Stimulated activated effector memory CD8-positive, alpha-beta T cell treated with anti-CD3 and anti-CD28 coated beads, Interleukin-12 subunit alpha, Interleukin-12 subunit beta, amount 100 ng/mL, for 72 hours (primary cell): ENCODE data around the gene ITIH3.
A peak's percentile ranks its signal among the peaks of the same experiment; 100 is the strongest.

Experiments
- ATAC-seq: fragments of 150-1000 bp; cut with Tn5 transposase; 2 replicates; pipeline ENCODE4 v1.10.0; 2021
- DNase-seq, 2 donors: peaks; one replicate each; pipeline ENCODE4 v3.0.0; 2021 to 2022; ENCODE audit warnings: low spot score in 2 of 2
- H3K27ac Mint-ChIP-seq: one replicate; pipeline ENCODE4 v1.8.0; 2022; ENCODE audit warnings: mild to moderate bottlenecking, mixed read lengths
- H3K36me3 Mint-ChIP-seq: one replicate; pipeline ENCODE4 v1.8.0; 2022; ENCODE audit warnings: mild to moderate bottlenecking, mixed read lengths
- H3K4me1 Mint-ChIP-seq: one replicate; pipeline ENCODE4 v1.8.0; 2022; ENCODE audit warnings: mixed read lengths
- H3K4me3 Mint-ChIP-seq: one replicate; pipeline ENCODE4 v1.8.0; 2022; ENCODE audit warnings: mild to moderate bottlenecking, mixed read lengths
- H3K9me3 Mint-ChIP-seq: one replicate; pipeline ENCODE4 v1.8.0; 2022; ENCODE audit warnings: mixed read lengths

Gene ITIH3

GRCh38 chr3:52787672-52788625 lies 6.6 kb upstream of the ITIH3 start:
- Mint-ChIP-seq H3K27ac (no peak overlapping the region), H3K36me3 (no peaks in the 10 kb centered on the region), H3K9me3 (no peaks in the 10 kb centered on the region), H3K4me1 (peaks cover 4% of the 10 kb centered on the region), H3K4me3 (no peak overlapping the region)
- DNase-seq (no peak), ATAC-seq (no peak)

GRCh38 chr3:52788890-52789745 lies 5.5 kb upstream of the ITIH3 start:
- Mint-ChIP-seq H3K4me3 (no peak overlapping the region), H3K9me3 (no peaks in the 10 kb centered on the region), H3K4me1 (peaks cover 4% of the 10 kb centered on the region), H3K27ac (peak overlapping the region; percentile 38), H3K36me3 (no peaks in the 10 kb centered on the region)
- DNase-seq = no peak
- ATAC-seq = no peak

- H3K27ac Mint-ChIP-seq = peak overlapping the region; percentile 38
- no peak for ATAC-seq
Observed at GRCh38 chr3:52789746-52790040, 4.9 kb upstream of the ITIH3 start.

GRCh38 chr3:52790337-52790736 lies 4.3 kb upstream of the ITIH3 start:
- DNase-seq = no peak
- H3K4me1 Mint-ChIP-seq = peaks cover 4% of the 10 kb centered on the region
- H3K9me3 Mint-ChIP-seq = no peaks in the 10 kb centered on the region
- H3K27ac Mint-ChIP-seq = no peak overlapping the region
- ATAC-seq = no peak
- no peaks in the 10 kb centered on the region for H3K36me3 Mint-ChIP-seq
- no peak overlapping the region for H3K4me3 Mint-ChIP-seq

More at GRCh38 chr3:52789746-52790040, 4.9 kb upstream of the ITIH3 start:
- H3K9me3 Mint-ChIP-seq = no peaks in the 10 kb centered on the region
- no peak for DNase-seq
- peaks cover 4% of the 10 kb centered on the region for H3K4me1 Mint-ChIP-seq
- H3K36me3 Mint-ChIP-seq = no peaks in the 10 kb centered on the region
- no peak overlapping the region for H3K4me3 Mint-ChIP-seq

- no peak for ATAC-seq
- Mint-ChIP-seq H3K9me3 (no peaks in the 10 kb centered on the region), H3K36me3 (no peaks in the 10 kb centered on the region), H3K4me1 (peaks cover 4% of the 10 kb centered on the region), H3K4me3 (no peak overlapping the region), H3K27ac (no peak overlapping the region)
- DNase-seq = no peak
Observed at GRCh38 chr3:52790741-52791140, 3.9 kb upstream of the ITIH3 start.

- H3K4me1 Mint-ChIP-seq = peaks cover 4% of the 10 kb centered on the region
- no peaks in the 10 kb centered on the region for H3K9me3 Mint-ChIP-seq
- ATAC-seq (no peak), DNase-seq (no peak)
- H3K36me3 Mint-ChIP-seq = no peaks in the 10 kb centered on the region
- no peak overlapping the region for H3K4me3 Mint-ChIP-seq
- no peak overlapping the region for H3K27ac Mint-ChIP-seq
Observed at GRCh38 chr3:52791366-52791765, 3.2 kb upstream of the ITIH3 start.

- H3K27ac Mint-ChIP-seq = no peak overlapping the region
- DNase-seq = no peak
- H3K9me3 Mint-ChIP-seq = no peaks in the 10 kb centered on the region
- peaks cover 4% of the 10 kb centered on the region for H3K4me1 Mint-ChIP-seq
- H3K36me3 Mint-ChIP-seq = no peaks in the 10 kb centered on the region
- no peak overlapping the region for H3K4me3 Mint-ChIP-seq
- no peak for ATAC-seq
Observed at GRCh38 chr3:52791928-52792327, 2.7 kb upstream of the ITIH3 start.

- peaks cover 1% of the 10 kb centered on the region for H3K4me1 Mint-ChIP-seq
- ATAC-seq = no peak
- H3K4me3 Mint-ChIP-seq = no peak overlapping the region
- H3K36me3 Mint-ChIP-seq = no peaks in the 10 kb centered on the region
- no peak for DNase-seq
- H3K9me3 Mint-ChIP-seq = no peaks in the 10 kb centered on the region
- H3K27ac Mint-ChIP-seq = no peak overlapping the region
Observed at GRCh38 chr3:52792413-52792812, 2.2 kb upstream of the ITIH3 start.

- DNase-seq (no peak), ATAC-seq (no peak)
- no peak overlapping the region for H3K4me3 Mint-ChIP-seq
- H3K27ac Mint-ChIP-seq = no peak overlapping the region
- H3K36me3 Mint-ChIP-seq = no peaks in the 10 kb centered on the region
- no peaks in the 10 kb centered on the region for H3K4me1 Mint-ChIP-seq
- H3K9me3 Mint-ChIP-seq = no peaks in the 10 kb centered on the region
Observed at GRCh38 chr3:52792961-52793695, 1.5 kb upstream of the ITIH3 start.

GRCh38 chr3:52793702-52794611 lies 639 bp upstream of the ITIH3 start:
- Mint-ChIP-seq H3K9me3 (no peaks in the 10 kb centered on the region), H3K36me3 (no peaks in the 10 kb centered on the region), H3K27ac (no peak overlapping the region), H3K4me1 (peaks cover 2% of the 10 kb centered on the region), H3K4me3 (no peak overlapping the region)
- no peak for DNase-seq
- no peak for ATAC-seq

- no peak for ATAC-seq
- Mint-ChIP-seq H3K27ac (no peak overlapping the region), H3K4me3 (no peak overlapping the region), H3K9me3 (no peaks in the 10 kb centered on the region), H3K4me1 (peaks cover 8% of the 10 kb centered on the region), H3K36me3 (no peaks in the 10 kb centered on the region)
- no peak for DNase-seq
Observed at GRCh38 chr3:52795298-52795900, 803 bp downstream of the ITIH3 start.

GRCh38 chr3:52796411-52796810 lies 1.8 kb downstream of the ITIH3 start:
- no peaks in the 10 kb centered on the region for H3K36me3 Mint-ChIP-seq
- no peak for ATAC-seq
- no peak for DNase-seq

GRCh38 chr3:52798376-52798977 lies 3.9 kb downstream of the ITIH3 start:
- no peak for ATAC-seq
- H3K27ac Mint-ChIP-seq = no peak overlapping the region

More at GRCh38 chr3:52796411-52796810, 1.8 kb downstream of the ITIH3 start:
- Mint-ChIP-seq H3K4me1 (peaks cover 8% of the 10 kb centered on the region), H3K9me3 (no peaks in the 10 kb centered on the region), H3K27ac (no peak overlapping the region), H3K4me3 (no peak overlapping the region)

GRCh38 chr3:52798978-52799476 lies 4.4 kb downstream of the ITIH3 start:
- no peak overlapping the region for H3K27ac Mint-ChIP-seq
- H3K9me3 Mint-ChIP-seq = no peaks in the 10 kb centered on the region
- DNase-seq = no peak
- no peak overlapping the region for H3K4me3 Mint-ChIP-seq
- no peak for ATAC-seq
- peaks cover 8% of the 10 kb centered on the region for H3K4me1 Mint-ChIP-seq
- no peaks in the 10 kb centered on the region for H3K36me3 Mint-ChIP-seq

More at GRCh38 chr3:52798376-52798977, 3.9 kb downstream of the ITIH3 start:
- H3K4me1 Mint-ChIP-seq = peaks cover 8% of the 10 kb centered on the region
- H3K36me3 Mint-ChIP-seq = no peaks in the 10 kb centered on the region
- no peaks in the 10 kb centered on the region for H3K9me3 Mint-ChIP-seq
- no peak overlapping the region for H3K4me3 Mint-ChIP-seq
- DNase-seq = no peak
